GM08714 (cell line): Measurements from ENCODE around the gene ZNF649.
A peak's percentile ranks its signal among the peaks of the same experiment; 100 is the strongest.

Experiments used
- H3K4me3 ChIP-seq: fragments of 200-500 bp; sonication (Bioruptor generic); 2 replicates; pipeline ENCODE4 v1.5.1; 2014; ENCODE audit warnings: mild to moderate bottlenecking, low read length, inconsistent platforms
- ZNF274 ChIP-seq: IDR thresholded peaks from 2 replicates; pipeline ENCODE4 v1.6.1; 2012; ENCODE audit warnings: mild to moderate bottlenecking, low read depth, low read length

The ZNF649 gene

GRCh38 chr19:51905206-51905605 is 389 bp upstream of the ZNF649 start:
- TF ChIP-seq ZNF274: no peak
- H3K4me3 ChIP-seq: no peak overlapping the region; the same call in 1 of the 2 replicates

GRCh38 chr19:51903192-51903591 is 1.6 kb downstream of the ZNF649 start:
- H3K4me3 ChIP-seq: no peak overlapping the region; the same call in 1 of the 2 replicates
- no peak for TF ChIP-seq ZNF274

GRCh38 chr19:51901860-51902259 is 3.0 kb downstream of the ZNF649 start:
- TF ChIP-seq ZNF274: no peak
- H3K4me3 ChIP-seq: no peak overlapping the region

GRCh38 chr19:51891193-51891747 is 13.5 kb downstream of the ZNF649 start:
- peak; percentile 37; the same call in 1 of the 2 replicates for TF ChIP-seq ZNF274
- H3K4me3 ChIP-seq: no peak overlapping the region

- TF ChIP-seq ZNF274: no peak
- no peak overlapping the region for H3K4me3 ChIP-seq
Observed at GRCh38 chr19:51889934-51890333, 14.9 kb downstream of the ZNF649 start.

GRCh38 chr19:51887522-51888498 is 17.0 kb downstream of the ZNF649 start, which contains the start of gene ZNF577:
Gene ZNF577 (minus strand): TSS chr19:51887951. CDS start chr19:51880382, 7,569 bp downstream.
- H3K4me3 ChIP-seq: peak within 1 kb of the TSS; percentile 66
- no peak for TF ChIP-seq ZNF274

GRCh38 chr19:51884713-51885112 is 20.1 kb downstream of the ZNF649 start:
- no peak for TF ChIP-seq ZNF274
- no peak overlapping the region for H3K4me3 ChIP-seq

- H3K4me3 ChIP-seq: no peak overlapping the region
- TF ChIP-seq ZNF274: no peak
Observed at GRCh38 chr19:51882518-51882917, 22.3 kb downstream of the ZNF649 start.

- TF ChIP-seq ZNF274: peak; percentile 93
- no peak overlapping the region for H3K4me3 ChIP-seq
Observed at GRCh38 chr19:51873097-51873496, 31.7 kb downstream of the ZNF649 start.

GRCh38 chr19:51861870-51862622 is 42.8 kb downstream of the ZNF649 start:
- H3K4me3 ChIP-seq: no peak overlapping the region
- peak; percentile 82 for TF ChIP-seq ZNF274
